ENCODE measurements around the gene TBR1.

Gene TBR1

GRCh38 chr2:161374446-161374845 lies 41.7 kb upstream of the TBR1 start:
- no peak for DNase-seq
- H3K27me3 ChIP-seq, result no peaks in the 10 kb centered on the region
- H3K4me1 ChIP-seq, result no peaks in the 10 kb centered on the region
- H3K4me3 ChIP-seq (ENCODE audit: low read depth, low read length), result no peak overlapping the region
- TF ChIP-seq CTCF (IDR thresholded peaks at IDR 0.05; ENCODE audit: low read depth, low read length), result no peak
- no peaks in the 10 kb centered on the region for H3K36me3 ChIP-seq
- H3K9me3 ChIP-seq, result no peaks in the 10 kb centered on the region

GRCh38 chr2:161379740-161380139 lies 36.4 kb upstream of the TBR1 start:
- Histone ChIP-seq H3K4me3 (ENCODE audit: low read depth, low read length) (no peak overlapping the region), H3K4me1 (no peaks in the 10 kb centered on the region), H3K36me3 (no peaks in the 10 kb centered on the region), H3K9me3 (no peaks in the 10 kb centered on the region), H3K27me3 (no peaks in the 10 kb centered on the region)
- DNase-seq, result no peak
- no peak for TF ChIP-seq CTCF (IDR thresholded peaks at IDR 0.05; ENCODE audit: low read depth, low read length)

- Histone ChIP-seq H3K36me3 (no peaks in the 10 kb centered on the region), H3K4me3 (ENCODE audit: low read depth, low read length) (no peak overlapping the region), H3K9me3 (no peaks in the 10 kb centered on the region), H3K27me3 (no peaks in the 10 kb centered on the region), H3K4me1 (no peaks in the 10 kb centered on the region)
- no peak for DNase-seq
- no peak for TF ChIP-seq CTCF (IDR thresholded peaks at IDR 0.05; ENCODE audit: low read depth, low read length)
Measured at GRCh38 chr2:161381546-161381945, 34.6 kb upstream of the TBR1 start.

- no peak for TF ChIP-seq CTCF (IDR thresholded peaks at IDR 0.05; ENCODE audit: low read depth, low read length)
- Histone ChIP-seq H3K4me1 (no peaks in the 10 kb centered on the region), H3K9me3 (no peaks in the 10 kb centered on the region), H3K36me3 (no peaks in the 10 kb centered on the region), H3K27me3 (no peaks in the 10 kb centered on the region), H3K4me3 (ENCODE audit: low read depth, low read length) (no peak overlapping the region)
- no peak for DNase-seq
Measured at GRCh38 chr2:161382747-161383146, 33.4 kb upstream of the TBR1 start.

GRCh38 chr2:161384864-161385263 lies 31.2 kb upstream of the TBR1 start:
- DNase-seq, result no peak
- no peaks in the 10 kb centered on the region for H3K36me3 ChIP-seq
- no peak for TF ChIP-seq CTCF (IDR thresholded peaks at IDR 0.05; ENCODE audit: low read depth, low read length)
- H3K9me3 ChIP-seq, result no peaks in the 10 kb centered on the region
- no peak overlapping the region for H3K4me3 ChIP-seq (ENCODE audit: low read depth, low read length)
- no peaks in the 10 kb centered on the region for H3K4me1 ChIP-seq
- H3K27me3 ChIP-seq, result no peaks in the 10 kb centered on the region

- no peak for TF ChIP-seq CTCF (IDR thresholded peaks at IDR 0.05; ENCODE audit: low read depth, low read length)
- no peaks in the 10 kb centered on the region for H3K4me1 ChIP-seq
- H3K9me3 ChIP-seq, result no peaks in the 10 kb centered on the region
- no peaks in the 10 kb centered on the region for H3K36me3 ChIP-seq
- no peak for DNase-seq
- no peaks in the 10 kb centered on the region for H3K27me3 ChIP-seq
- no peak overlapping the region for H3K4me3 ChIP-seq (ENCODE audit: low read depth, low read length)
Measured at GRCh38 chr2:161386228-161386824, 29.8 kb upstream of the TBR1 start.

Data from BE2C (cell line).